ENCODE results near the gene FEZ2.
A peak's percentile ranks its signal among the peaks of the same experiment; 100 is the strongest.
"Not testable (repeated sequence)": the region's sequence is repeated elsewhere in the genome, so short reads cannot be mapped to it uniquely, and the experiment has no call there.

Gene FEZ2, protein sequence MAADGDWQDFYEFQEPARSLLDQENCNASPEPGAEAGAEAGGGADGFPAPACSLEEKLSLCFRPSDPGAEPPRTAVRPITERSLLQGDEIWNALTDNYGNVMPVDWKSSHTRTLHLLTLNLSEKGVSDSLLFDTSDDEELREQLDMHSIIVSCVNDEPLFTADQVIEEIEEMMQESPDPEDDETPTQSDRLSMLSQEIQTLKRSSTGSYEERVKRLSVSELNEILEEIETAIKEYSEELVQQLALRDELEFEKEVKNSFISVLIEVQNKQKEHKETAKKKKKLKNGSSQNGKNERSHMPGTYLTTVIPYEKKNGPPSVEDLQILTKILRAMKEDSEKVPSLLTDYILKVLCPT

DNA sequence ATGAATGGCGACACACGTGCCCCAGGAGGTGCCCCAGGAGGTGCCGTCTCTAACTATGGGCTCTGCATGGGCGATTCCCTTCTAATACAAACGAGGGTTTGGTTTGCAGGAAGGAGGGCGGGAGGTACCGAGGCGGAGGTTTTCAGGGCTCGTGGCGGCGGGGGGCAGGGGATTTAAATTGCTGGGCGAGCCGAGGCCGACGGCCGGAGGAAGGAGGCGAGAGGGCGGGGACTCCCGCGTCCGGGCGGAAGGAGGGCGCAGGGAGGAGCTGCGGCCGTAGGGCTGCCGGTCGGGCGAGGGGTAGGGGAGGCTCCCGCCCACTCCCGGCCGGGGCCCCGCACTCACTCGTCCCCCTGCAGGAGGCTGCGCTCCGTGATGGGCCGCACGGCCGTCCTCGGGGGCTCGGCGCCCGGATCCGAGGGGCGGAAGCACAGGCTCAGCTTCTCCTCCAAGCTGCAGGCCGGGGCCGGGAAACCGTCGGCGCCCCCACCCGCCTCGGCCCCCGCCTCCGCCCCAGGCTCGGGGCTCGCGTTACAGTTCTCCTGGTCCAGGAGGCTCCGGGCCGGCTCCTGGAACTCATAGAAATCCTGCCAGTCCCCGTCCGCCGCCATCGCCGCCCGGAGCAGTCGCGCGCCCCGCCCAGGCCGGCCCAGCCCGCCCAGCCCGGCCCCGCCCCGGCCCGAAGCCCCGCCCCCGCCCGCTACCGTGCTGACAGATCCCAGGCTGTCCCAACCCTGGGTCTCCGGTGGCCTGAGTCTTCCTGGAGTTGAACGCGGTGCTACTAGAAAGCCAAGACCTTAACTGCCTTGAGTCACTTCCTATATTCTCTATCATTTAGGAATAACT, at the start of gene FEZ2:
Gene FEZ2, minus strand, starts transcription at position 637 of the 846 bp plus-strand sequence. Its CDS starts 26 bp downstream, at position 611.
- peak; percentile 70 for DNase-seq

DNA sequence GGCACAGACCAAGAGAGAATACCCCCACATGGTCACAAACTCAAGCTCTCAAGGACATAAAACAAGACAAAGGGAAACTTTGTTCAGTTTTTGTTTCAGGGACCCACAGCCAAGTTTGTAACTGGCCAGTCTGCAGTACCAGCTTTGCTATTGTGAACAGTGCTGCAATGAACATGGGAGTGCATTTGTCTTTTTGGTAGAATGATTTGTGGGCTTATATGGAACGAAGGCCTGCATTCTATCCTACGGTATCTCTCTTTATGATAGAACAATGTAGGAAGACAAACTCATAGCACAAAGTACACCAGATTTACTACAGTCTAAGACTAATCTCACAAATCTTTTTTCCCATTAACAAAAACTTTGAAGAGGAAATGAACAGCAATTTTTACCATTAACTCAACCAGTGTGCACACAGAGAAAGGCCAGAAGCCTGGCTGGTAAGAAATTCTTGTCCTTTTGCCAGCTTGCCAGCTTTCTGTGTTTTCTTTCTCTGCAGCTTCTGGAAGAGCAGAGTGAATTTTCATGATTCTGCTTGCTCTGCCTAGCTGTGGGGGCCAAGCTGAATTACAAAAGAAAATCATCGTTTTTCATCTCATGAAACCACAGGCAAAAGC, 37.1 kb upstream of the FEZ2 start:
- DNase-seq = no peak

DNA sequence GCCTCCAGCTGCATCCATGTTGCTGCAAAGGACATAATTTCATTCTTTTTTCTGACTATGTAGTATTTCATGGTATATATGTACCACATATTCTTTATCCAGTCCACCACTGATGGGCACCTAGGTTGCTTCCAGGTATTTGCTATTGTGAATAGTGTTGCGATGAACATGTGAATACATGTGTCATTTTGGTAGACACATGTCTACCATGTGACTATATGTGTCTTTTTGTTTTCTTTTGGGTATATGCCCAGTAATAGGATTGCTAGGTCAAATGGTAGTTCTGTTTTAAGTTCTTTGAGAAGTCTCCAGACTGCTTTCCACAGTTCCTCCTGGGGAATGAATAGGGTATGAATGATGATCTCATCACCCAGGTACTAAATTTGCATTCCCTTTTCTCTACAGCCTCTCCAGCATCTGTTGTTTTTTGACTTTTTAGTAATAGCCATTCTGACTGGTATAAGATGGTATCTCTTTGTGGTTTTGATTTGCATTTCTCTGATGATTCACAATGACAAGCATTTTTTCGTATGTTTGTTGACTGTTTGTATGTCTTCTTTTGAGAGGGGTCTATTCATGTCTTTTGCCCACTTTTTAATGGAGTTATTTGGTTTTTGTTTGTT, 35.6 kb upstream of the FEZ2 start:
- no peak for DNase-seq

DNA sequence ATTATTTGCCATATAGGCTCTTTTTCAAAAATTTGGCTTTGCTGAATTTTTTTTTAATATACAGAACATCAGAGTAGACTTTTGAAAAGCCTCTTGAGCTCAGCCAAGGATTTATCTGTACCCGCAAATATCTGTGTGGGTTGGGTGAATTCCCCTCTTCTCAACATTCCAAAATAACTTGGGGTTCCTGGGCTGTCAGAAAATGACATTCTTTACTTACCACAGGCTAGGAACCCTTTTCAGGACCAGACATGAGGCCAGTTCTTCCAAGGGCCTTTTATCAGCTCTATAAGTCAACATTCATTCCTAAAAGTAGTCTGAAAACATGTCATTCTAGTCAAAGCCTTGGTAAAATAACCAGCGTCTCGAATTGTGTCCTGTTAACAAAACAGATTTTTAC, 28.8 kb upstream of the FEZ2 start:
- DNase-seq = no peak

DNA sequence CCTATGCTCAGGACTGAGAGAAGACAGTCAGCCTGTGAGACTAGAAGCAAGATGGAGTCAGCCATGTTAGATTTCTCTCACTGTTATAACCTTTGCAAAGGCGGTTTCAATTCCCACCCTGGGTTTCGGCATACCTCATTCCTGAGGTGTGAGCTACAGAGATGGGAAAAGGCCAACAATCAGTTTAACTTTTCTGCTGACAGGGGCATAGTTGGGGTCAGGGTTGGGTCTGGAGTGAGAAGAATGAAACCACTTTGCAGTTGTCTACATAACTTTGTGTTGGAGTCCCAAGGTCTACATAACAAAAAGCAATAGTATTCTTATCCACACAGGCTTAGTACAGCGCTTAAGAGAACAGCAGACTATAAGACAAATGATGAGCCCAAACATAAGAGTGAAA, 28.1 kb upstream of the FEZ2 start:
- no peak for DNase-seq

DNA sequence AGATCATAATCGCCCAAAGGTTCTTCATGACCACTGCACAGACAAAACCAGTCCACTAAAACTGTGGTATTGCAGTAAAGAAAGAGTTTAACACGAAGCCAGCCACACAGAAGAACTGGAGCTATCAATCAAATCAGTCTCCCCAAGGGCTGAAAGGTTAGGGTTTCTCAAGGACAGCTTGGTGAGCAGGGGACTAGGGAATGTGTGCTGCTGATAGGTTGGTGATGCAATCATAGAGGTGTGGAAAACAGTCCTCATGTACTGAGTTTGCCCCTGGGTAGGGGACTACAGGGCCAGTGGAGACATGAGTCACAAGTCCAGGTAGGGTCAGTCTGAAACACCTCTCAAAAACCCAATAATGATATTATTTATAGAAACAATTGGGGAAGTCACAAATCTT, 27.3 kb upstream of the FEZ2 start:
- no peak for DNase-seq

DNA sequence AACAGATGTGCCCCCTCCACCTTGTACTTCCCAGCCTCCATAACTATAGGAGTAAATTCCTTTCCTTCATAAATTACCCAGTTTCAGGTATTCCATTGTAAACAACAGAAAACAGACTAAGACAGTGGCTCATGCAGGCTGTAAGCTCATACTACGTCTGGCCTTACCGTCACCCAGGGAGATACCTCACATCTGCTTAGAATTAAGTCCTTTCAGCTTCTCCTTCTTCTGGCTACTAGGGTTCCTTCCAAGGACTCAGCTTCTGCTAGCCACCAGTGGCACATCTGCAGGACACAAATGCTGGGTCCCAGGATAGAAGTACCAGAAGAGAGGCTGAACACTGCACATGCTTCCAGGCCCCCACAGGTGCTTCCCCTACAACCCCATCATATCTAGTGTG, 22.4 kb upstream of the FEZ2 start:
- DNase-seq = no peak

DNA sequence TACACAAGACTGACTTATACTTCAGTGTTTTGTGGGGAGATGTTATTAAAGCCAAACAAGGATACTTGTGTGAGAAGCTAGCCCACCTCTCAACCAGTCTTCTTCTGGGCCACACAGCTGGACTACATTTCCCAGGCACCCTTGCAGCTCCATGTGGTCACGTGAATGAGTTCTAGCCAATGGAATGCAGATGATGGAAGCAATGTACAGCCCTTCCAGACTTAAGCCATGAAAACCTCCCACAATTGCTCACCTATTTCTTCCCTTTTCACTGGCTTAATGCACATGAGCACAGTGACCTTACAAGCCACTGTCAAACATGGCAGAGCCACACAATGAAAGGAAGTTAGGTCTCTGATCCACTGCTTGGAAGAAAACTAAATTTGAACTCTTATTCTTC, 20.4 kb upstream of the FEZ2 start:
- DNase-seq = no peak

DNA sequence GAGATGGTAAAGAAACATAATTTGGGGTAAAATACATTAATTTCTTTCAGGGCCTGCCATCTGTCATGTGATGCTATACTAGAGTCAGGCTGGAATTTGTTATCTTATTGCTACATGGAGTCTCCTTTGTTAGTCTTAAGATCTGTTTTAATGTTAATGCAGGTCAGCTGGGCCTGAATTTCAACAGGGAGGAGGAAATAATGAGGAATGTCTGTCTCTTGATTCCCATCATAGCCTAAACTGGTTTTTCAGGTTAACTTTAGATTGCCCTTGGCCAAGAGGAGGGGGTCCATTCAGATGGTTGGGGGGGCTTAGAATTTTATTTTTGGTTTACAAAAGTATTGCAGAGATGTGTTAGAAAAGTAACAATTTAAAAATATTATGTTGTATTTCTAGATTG, 19.0 kb upstream of the FEZ2 start:
- no peak for DNase-seq

DNA sequence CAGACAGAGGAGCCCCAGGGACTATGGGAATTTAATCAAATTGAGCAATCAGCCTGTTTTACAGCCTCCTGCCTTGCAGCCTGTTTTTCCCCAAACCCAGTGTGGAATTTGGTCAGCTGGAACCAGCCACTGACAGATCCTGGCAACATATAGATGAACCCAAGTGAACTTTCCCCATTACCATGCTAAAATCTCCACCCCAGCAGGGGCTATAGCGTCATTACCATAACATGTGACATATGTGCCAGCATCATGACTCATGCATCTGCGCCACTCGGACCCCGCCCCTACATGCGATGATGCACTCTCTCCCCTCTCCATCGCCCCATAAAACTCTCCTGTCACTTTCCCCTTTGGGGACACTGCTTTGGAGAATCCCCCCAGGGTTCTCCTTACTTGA, 17.3 kb upstream of the FEZ2 start:
- DNase-seq = no peak

DNA sequence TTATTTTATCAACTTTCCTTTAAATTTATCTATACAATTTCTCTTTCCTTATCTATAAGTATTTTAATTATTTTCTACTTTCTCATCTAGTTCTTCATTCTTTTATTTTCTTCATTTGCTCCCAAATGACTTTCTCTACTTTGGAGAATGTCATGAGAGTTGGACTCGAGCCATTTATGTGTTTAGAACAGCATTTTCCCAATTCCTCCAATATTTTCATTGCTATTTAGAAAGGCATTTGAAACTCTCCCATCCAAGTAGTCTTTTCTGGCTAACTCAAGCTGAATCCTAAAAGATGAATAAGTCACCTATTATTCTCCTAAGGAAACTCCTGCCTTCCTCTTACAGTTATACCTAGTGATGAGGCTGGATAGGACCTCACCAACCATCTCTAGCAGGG, 15.8 kb upstream of the FEZ2 start:
- DNase-seq = no peak

DNA sequence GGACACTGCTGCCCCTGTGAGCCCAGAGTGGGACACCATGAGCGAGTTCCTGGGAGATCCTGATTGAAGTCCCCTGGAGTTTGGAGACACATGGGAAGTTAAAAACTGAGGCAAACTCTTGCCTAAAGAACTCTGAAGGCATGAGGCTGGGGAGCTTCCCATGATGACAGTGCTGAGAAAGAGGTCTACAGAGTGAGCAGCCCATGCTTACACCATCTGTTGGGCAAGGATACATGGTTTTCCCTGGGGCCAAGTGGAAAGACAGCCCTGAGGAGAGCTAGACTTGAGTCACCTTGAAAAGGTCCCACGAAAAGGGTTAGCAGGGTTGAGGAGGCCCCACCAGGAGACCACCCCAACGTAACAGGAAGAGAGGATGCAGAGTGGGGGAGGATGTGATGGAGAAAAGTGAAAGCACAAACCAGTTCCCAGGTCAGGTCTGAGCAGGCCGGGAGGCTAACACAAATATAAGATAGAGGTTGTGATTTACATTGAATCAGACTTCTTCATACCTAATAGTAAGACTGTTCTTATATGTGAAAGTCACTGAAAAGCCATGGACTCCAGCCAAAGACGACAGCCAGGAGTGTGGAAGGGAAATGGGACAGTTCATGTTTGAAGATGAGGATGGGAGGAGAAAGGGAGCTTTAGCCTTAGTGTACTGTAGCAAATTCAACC, 13.5 kb upstream of the FEZ2 start:
- no peak for DNase-seq

DNA sequence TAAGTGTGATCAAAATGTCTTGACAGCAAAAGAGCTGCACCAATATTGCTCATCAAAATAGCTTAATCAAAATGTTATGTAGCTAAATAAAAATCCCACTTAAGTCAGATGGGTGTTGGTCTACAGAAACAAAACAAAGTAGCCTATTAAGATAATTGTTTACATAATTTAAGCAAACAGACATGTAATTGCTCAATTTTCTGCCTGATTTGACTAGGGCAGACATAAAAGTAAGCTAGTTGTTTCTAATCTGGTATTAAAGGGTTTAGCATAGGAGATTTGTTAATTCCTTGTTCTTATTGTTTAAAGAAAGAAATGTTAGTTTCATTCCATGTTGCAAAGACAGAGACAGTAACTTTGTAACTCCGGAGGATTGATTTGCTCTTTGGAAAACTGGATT, 11.5 kb upstream of the FEZ2 start:
- DNase-seq = no peak

DNA sequence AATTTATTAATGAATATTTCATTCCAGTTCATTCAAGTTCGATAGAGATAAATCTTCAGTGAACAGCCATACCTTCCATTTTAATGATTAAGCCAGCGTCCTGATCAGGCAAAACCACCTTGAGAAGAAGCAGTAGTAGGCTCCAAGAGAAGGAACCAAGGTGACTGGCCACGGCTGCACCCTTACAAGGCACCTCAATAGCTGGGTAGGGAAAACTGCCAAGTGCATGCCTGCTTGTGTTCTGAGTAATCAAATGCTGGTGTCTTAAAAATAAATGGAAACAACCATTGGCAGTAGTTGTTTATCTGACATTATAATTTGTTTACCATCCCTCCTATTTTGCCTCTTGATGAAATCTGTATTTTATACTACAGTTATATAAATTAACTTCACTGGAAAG, 10.0 kb upstream of the FEZ2 start:
- no peak for DNase-seq

DNA sequence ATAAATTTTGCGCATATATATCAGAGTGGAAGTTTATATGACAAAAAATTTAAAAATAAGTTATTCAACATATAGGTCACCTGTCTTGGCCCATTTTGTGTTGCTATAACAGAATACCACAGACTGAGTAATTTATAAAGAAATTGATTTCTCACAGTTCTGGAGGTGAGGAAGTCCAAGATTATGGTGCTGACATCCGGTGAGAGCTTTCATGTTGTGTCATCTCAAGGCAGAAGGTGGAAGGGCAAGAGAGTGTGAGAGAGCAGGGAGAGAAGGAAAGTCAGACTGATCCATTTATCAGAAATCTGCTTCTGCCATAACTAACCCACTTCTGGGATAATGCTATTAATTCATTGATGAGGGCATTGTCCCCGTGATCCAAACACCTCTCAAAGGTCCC, 9.0 kb upstream of the FEZ2 start:
- DNase-seq = no peak

DNA sequence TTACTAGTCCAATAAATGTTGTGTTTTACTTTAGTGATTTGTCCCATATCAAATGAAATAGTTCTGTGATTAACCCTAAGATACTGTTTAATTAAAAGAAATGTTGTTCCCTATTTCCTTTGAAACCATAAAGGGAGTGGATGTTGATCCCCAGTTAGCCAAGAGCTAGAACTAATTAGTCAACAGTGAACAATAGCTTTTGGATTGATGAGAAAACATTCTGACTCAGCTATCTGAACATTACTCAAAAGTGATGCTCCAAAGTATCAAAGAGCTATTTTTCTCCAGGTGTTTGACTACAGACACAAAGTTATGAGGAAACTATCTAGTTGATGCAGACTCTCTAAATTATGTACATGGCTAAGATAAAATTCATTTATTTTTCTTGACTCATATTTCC, 7.3 kb upstream of the FEZ2 start:
- DNase-seq = no peak

DNA sequence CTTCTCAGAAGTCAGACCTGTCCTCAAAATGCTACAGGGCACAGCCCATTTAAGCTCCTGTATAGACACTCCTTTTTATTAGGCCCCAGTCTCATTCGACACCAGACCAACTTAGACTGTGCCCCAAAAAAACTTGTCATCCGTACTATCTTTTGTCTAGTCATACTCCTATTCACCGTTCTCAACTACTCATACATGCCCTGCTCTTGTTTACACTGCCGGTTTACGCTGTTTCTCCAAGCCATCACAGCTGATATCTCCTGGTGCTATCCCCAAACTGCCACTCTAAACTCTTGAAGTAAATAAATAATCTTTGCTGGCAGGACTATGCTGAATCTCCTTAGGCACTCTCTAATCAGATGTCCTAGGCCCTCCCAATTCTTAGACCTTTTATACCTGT, 5.7 kb upstream of the FEZ2 start:
- not testable (repeated sequence) for DNase-seq

DNA sequence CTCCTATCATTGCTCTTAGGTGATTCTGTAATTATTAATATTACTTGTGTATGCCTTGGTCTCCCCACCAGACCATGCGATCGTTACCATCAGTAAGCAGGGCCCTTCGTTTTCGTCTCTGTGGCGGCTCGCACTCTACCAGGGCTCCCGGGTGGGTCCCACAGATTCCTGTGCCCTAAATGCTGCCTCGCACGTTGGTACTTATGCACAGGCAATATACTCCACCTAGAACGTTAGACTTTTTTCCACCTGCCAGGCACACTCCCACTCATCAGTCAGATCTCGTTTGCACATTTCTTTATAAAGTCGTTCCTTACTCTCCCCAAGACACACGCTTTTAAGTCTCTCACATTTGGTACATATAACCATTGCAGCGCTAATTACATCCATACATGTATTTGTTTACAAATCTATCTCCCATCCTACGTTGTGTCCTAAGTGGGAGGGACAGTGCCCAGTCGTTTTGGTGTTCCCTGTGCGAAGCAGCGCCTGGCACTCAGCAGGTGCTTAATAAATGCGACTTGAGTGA, 901 bp downstream of the FEZ2 start:
- no peak for DNase-seq

DNA sequence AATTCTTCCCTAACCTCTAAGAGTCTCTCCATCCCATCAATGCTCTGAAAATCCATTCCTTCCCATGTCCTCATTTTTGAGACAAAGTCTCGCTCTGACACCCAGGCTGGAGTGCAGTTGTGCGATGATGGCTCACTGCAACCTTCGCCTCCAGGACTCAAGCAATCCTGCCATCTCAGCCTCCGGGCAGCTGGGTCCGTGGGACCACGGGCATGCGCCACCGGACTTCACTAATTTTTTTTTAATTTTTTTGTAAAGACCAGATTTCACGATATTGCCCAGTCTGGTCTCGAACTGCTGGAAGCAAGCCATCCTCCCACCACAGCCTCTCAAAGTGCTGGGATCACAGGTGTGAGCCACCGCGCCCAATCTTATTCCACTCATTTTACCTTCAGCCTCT, 1.6 kb downstream of the FEZ2 start:
- no peak for DNase-seq

DNA sequence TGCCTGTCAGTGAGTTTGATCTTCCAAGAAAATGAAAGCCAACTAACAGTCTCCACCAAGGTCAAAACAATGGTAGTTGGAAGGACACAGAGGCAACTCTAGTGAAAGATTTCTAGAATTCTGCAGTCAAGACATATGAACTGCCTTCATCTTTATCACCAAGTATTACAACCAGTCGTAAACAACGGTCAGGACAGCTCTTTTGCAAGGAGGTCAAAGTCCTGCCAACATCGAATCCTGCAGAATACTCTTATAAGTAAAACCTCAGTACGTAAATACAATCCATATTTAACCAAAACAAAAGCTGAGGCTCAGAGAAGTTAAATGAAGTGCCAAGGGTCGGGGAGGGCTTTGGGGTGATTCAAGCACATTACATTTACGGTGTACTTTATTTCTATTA, 3.1 kb downstream of the FEZ2 start:
- no peak for DNase-seq

DNA sequence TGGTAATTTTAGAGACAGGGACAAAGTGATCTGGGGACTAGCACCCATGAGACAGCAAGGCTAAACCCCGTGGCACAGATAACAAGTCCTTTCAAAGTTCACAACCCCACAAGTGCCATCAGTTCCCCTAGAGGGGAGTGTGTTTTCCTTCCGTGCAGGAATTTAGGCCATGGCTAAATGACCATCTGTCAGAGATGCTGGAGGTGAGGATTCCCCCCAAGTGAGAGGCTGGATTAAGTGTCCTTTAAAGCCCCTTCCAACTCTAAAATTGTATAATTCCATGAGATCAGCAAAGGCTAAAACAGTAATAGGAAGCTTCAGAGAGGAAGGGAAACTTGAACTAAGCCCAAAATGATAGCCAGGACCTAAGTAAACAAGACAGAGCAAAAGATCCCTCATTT, 8.7 kb downstream of the FEZ2 start:
- no peak for DNase-seq

DNA sequence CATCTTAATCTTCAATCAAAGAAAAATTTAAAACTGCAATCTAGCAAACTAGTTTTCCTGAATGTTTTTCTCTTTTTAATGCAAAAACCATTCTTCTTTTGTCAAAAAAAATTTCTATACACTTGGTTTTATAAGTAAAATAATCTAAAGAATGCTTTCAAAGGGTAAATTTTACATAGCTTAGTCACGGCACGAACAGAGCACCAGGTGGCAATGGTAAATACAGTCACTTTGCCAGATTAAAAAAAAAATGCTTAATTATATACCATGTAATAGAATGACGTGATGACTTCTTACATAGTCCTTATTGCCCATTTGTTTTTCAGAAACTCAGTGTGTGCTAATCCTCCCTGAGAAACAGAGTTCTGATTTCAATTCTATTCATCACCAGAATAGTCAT, 10.4 kb downstream of the FEZ2 start:
- DNase-seq = no peak

DNA sequence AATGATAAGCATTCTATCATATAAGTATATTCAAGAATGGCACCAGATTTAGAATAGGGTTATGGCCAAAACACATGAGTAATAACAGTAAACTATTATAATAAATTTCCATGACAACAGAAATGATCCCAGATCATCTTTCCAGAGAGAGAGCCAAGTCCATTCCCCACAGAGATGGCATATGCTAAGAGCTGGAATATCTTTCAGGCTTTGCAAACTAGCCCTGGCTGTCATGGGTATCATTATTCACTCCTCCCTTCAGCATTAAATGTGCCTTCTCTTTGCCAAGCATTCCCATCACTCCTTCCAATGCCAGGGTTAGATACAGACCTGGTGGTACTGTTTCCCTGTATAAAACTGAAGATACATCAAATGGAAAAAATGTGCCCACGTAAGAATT, 10.9 kb downstream of the FEZ2 start:
- DNase-seq = no peak

All from NK-92 treated with Interleukin-12 subunit alpha and Interleukin-12 subunit beta, amount 100 ng/mL, for 24 hours (cell line).